ENCODE measurements around the gene DNAAF1. TPM values are rescaled to one million over a fixed set of nuclear protein-coding genes. Genes with fewer than 3 reads are reported as not detected.

DNAAF1 gene
- total RNA-seq, 1 donor from 2014 or later = not detected

GRCh38 chr16:84144209-84144858 is 774 bp upstream of the DNAAF1 start:
- H3K4me3 ChIP-seq (ENCODE audit: low read depth, low read length) = peak overlapping the region; percentile 69
- DNase-seq (ENCODE audit: low read depth) = no peak
- peak; percentile 30 for TF ChIP-seq CTCF (conservative IDR thresholded peaks at IDR 0.05; ENCODE audit: low read depth, low read length)

- no peak for DNase-seq (ENCODE audit: low read depth)
- no peak overlapping the region for H3K4me3 ChIP-seq (ENCODE audit: low read depth, low read length)
- TF ChIP-seq CTCF (conservative IDR thresholded peaks at IDR 0.05; ENCODE audit: low read depth, low read length) = no peak
These were observed 5.8 kb downstream of the DNAAF1 start for GRCh38 chr16:84150926-84151325.

- no peak overlapping the region for H3K4me3 ChIP-seq (ENCODE audit: low read depth, low read length)
- no peak for TF ChIP-seq CTCF (conservative IDR thresholded peaks at IDR 0.05; ENCODE audit: low read depth, low read length)
- DNase-seq (ENCODE audit: low read depth) = no peak
These were observed 8.6 kb downstream of the DNAAF1 start for GRCh38 chr16:84153660-84154214.

GRCh38 chr16:84155226-84155625 is 10.1 kb downstream of the DNAAF1 start:
- no peak overlapping the region for H3K4me3 ChIP-seq (ENCODE audit: low read depth, low read length)
- no peak for TF ChIP-seq CTCF (conservative IDR thresholded peaks at IDR 0.05; ENCODE audit: low read depth, low read length)

GRCh38 chr16:84155771-84156170 is 10.7 kb downstream of the DNAAF1 start:
- DNase-seq (ENCODE audit: low read depth) = no peak
- no peak for TF ChIP-seq CTCF (conservative IDR thresholded peaks at IDR 0.05; ENCODE audit: low read depth, low read length)
- no peak overlapping the region for H3K4me3 ChIP-seq (ENCODE audit: low read depth, low read length)

More at GRCh38 chr16:84155226-84155625, 10.1 kb downstream of the DNAAF1 start:
- DNase-seq (ENCODE audit: low read depth) = no peak

DNA sequence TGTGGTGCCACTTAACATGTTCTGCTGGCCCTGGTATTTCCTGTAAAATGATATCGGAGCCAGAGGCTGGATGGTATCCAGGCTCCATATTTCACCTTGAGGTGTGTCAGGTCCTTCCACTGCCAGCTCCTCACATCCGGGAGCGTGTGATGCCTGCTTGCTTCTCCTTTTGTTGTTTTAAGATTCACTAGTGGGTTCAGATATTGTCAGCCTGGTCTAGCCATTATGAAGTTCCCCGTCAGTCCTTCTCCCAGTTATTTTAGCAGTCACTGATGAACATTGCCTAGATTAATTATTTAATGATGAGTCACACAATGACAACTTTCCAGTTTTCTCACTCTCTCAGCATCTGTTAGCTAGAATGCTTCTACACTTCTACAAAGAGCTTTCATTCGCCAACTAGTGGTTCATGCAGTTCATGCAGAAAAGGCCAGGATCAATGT is 11.3 kb downstream of the DNAAF1 start:
- no peak overlapping the region for H3K4me3 ChIP-seq (ENCODE audit: low read depth, low read length)
- peak; percentile 53 for DNase-seq (ENCODE audit: low read depth)
- TF ChIP-seq CTCF (conservative IDR thresholded peaks at IDR 0.05; ENCODE audit: low read depth, low read length) = peak; percentile 44

DNA sequence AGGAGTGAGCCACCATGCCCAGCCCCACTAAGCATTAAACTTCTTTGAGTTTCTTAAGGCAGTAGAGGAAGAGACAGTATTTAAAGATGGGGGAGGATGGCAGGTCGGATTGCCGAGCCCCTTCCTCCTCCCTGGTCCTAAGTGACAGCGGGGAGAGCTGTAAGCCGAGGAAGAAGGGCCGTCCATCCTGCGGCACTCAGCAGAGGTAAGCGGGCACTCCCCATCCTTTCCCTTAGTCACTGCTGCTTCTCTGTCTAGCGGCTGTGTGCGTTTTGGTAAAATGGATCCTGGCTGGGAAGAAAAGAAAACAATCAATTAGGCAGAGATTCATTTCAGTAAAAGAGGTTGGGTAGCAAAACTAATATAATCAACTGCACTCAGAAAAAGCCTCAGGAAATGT is 13.9 kb downstream of the DNAAF1 start:
- no peak for DNase-seq (ENCODE audit: low read depth)
- TF ChIP-seq CTCF (conservative IDR thresholded peaks at IDR 0.05; ENCODE audit: low read depth, low read length) = no peak
- no peak overlapping the region for H3K4me3 ChIP-seq (ENCODE audit: low read depth, low read length)
